Endothelial cell of hepatic sinusoid (primary cell): ENCODE results near the gene SRD5A3.
"Not testable (repeated sequence)": the region's sequence is repeated elsewhere in the genome, so short reads cannot be mapped to it uniquely, and the experiment has no call there.

Experiments
- in situ Hi-C: cut with HindIII; loops from 2 replicates; pipeline ENCODE4 v1.10.0; 2017; ENCODE audit warnings: low sequenced_read_pairs

The SRD5A3 gene

GRCh38 chr4:55343887-55344286, 2.2 kb upstream of the SRD5A3 start:
- in situ Hi-C loops, result no loop called here

- in situ Hi-C loops, result loop anchor here (5.0 kb wide), 3 partner anchors 47 to 522 kb away; no protein-coding TSS in a partner anchor
Observed at GRCh38 chr4:55345054-55345453, 988 bp upstream of the SRD5A3 start.

- in situ Hi-C loops, result loop anchor here (5.0 kb wide), 3 partner anchors 45 to 520 kb away; no protein-coding TSS in a partner anchor
Observed at GRCh38 chr4:55346851-55347255, 811 bp downstream of the SRD5A3 start.

- in situ Hi-C loops, result loop anchor here (5.0 kb wide), 3 partner anchors 45 to 520 kb away; no protein-coding TSS in a partner anchor
Observed at GRCh38 chr4:55347610-55348228, 1.7 kb downstream of the SRD5A3 start.

GRCh38 chr4:55348466-55348865, 2.4 kb downstream of the SRD5A3 start:
- in situ Hi-C loops, result loop anchor here (5.0 kb wide), 3 partner anchors 44 to 519 kb away; no protein-coding TSS in a partner anchor

- in situ Hi-C loops, result not testable (repeated sequence)
Observed at GRCh38 chr4:55350870-55351269, 4.8 kb downstream of the SRD5A3 start.

- in situ Hi-C loops, result no loop called here
Observed at GRCh38 chr4:55351824-55352223, 5.8 kb downstream of the SRD5A3 start.

- in situ Hi-C loops, result no loop called here
Observed at GRCh38 chr4:55352726-55353125, 6.7 kb downstream of the SRD5A3 start.

GRCh38 chr4:55353228-55353747, 7.2 kb downstream of the SRD5A3 start:
- in situ Hi-C loops, result not testable (repeated sequence)

GRCh38 chr4:55354648-55355047, 8.6 kb downstream of the SRD5A3 start:
- in situ Hi-C loops, result no loop called here

- in situ Hi-C loops, result no loop called here
Observed at GRCh38 chr4:55355555-55355954, 9.5 kb downstream of the SRD5A3 start.

- in situ Hi-C loops, result no loop called here
Observed at GRCh38 chr4:55356991-55357461, 11.0 kb downstream of the SRD5A3 start.

- in situ Hi-C loops, result no loop called here
Observed at GRCh38 chr4:55358246-55358645, 12.2 kb downstream of the SRD5A3 start.

GRCh38 chr4:55358668-55359067, 12.6 kb downstream of the SRD5A3 start:
- in situ Hi-C loops, result no loop called here

GRCh38 chr4:55359397-55359916, 13.4 kb downstream of the SRD5A3 start:
- in situ Hi-C loops, result no loop called here

- in situ Hi-C loops, result not testable (repeated sequence)
Observed at GRCh38 chr4:55362938-55363337, 16.9 kb downstream of the SRD5A3 start.

GRCh38 chr4:55363691-55364351, 17.8 kb downstream of the SRD5A3 start:
- in situ Hi-C loops, result no loop called here

GRCh38 chr4:55364691-55365344, 18.8 kb downstream of the SRD5A3 start:
- in situ Hi-C loops, result no loop called here

- in situ Hi-C loops, result no loop called here
Observed at GRCh38 chr4:55365345-55365728, 19.3 kb downstream of the SRD5A3 start.

GRCh38 chr4:55366621-55367020, 20.6 kb downstream of the SRD5A3 start:
- in situ Hi-C loops, result no loop called here

- in situ Hi-C loops, result no loop called here
Observed at GRCh38 chr4:55367084-55367722, 21.2 kb downstream of the SRD5A3 start.
